HG03139 (cell line): Measurements from ENCODE around the gene NBPF15.
"Not testable (repeated sequence)": the region's sequence is repeated elsewhere in the genome, so short reads cannot be mapped to it uniquely, and the experiment has no call there.

Experiments
- ATAC-seq: cut with Tn5 transposase; IDR thresholded peaks from one replicate; pipeline ENCODE4 v1.9.1; 2021; ENCODE audit not compliant: unreplicated experiment

NBPF15 gene

GRCh38 chr1:144461136-144461759 is at the start of gene NBPF15:
TSS of gene NBPF15 (minus strand) at chr1:144461669. CDS start at chr1:144440003, 21,666 bp downstream.
- peak; percentile 94 for ATAC-seq

GRCh38 chr1:144496429-144496828 is 35.0 kb upstream of the NBPF15 start:
- not testable (repeated sequence) for ATAC-seq

- not testable (repeated sequence) for ATAC-seq
Measured at GRCh38 chr1:144494130-144494529, 32.7 kb upstream of the NBPF15 start.

GRCh38 chr1:144490394-144490793 is 28.9 kb upstream of the NBPF15 start:
- not testable (repeated sequence) for ATAC-seq

GRCh38 chr1:144487002-144487401 is 25.5 kb upstream of the NBPF15 start:
- ATAC-seq, result not testable (repeated sequence)

- not testable (repeated sequence) for ATAC-seq
Measured at GRCh38 chr1:144485048-144485993, 23.9 kb upstream of the NBPF15 start.

- ATAC-seq, result not testable (repeated sequence)
Measured at GRCh38 chr1:144473897-144474296, 12.4 kb upstream of the NBPF15 start.

- ATAC-seq, result not testable (repeated sequence)
Measured at GRCh38 chr1:144471434-144471833, 10.0 kb upstream of the NBPF15 start.

GRCh38 chr1:144461778-144462177 is 309 bp upstream of the NBPF15 start:
- peak; percentile 11 for ATAC-seq

- ATAC-seq, result not testable (repeated sequence)
Measured at GRCh38 chr1:144460686-144461085, 783 bp downstream of the NBPF15 start.

GRCh38 chr1:144442402-144442801 is 19.1 kb downstream of the NBPF15 start:
- not testable (repeated sequence) for ATAC-seq

GRCh38 chr1:144439737-144440136 is 21.7 kb downstream of the NBPF15 start:
- ATAC-seq, result not testable (repeated sequence)

GRCh38 chr1:144418891-144419694 is 42.4 kb downstream of the NBPF15 start:
- not testable (repeated sequence) for ATAC-seq

- ATAC-seq, result not testable (repeated sequence)
Measured at GRCh38 chr1:144413404-144414118, 47.9 kb downstream of the NBPF15 start.

GRCh38 chr1:144412491-144413403 is 48.7 kb downstream of the NBPF15 start:
- peak; percentile 72 for ATAC-seq

- peak; percentile 58 for ATAC-seq
Measured at GRCh38 chr1:144412068-144412471, 49.4 kb downstream of the NBPF15 start.

- not testable (repeated sequence) for ATAC-seq
Measured at GRCh38 chr1:144402807-144403206, 58.7 kb downstream of the NBPF15 start.

- not testable (repeated sequence) for ATAC-seq
Measured at GRCh38 chr1:144371651-144372050, 89.8 kb downstream of the NBPF15 start.
